Nephron progenitor cell (in vitro differentiated cells): ENCODE measurements around the gene CLPTM1.
A peak's percentile ranks its signal among the peaks of the same experiment; 100 is the strongest.
"Not testable (repeated sequence)": the region's sequence is repeated elsewhere in the genome, so short reads cannot be mapped to it uniquely, and the experiment has no call there.

ENCODE experiments used
- DNase-seq: peaks from one replicate; pipeline ENCODE4 v3.0.0; 2021
- H3K27ac Mint-ChIP-seq: 2 replicates; pipeline ENCODE4 v1.8.0; 2021; ENCODE audit warnings: mild to moderate bottlenecking, moderate library complexity, mixed read lengths
- H3K27me3 Mint-ChIP-seq: 2 replicates; pipeline ENCODE4 v1.8.0; 2021; ENCODE audit warnings: mild to moderate bottlenecking, low read depth, mixed read lengths; ENCODE audit not compliant: poor library complexity
- H3K36me3 Mint-ChIP-seq: 2 replicates; pipeline ENCODE4 v1.8.0; 2021; ENCODE audit warnings: low read depth, mixed read lengths
- H3K4me1 Mint-ChIP-seq: 2 replicates; pipeline ENCODE4 v1.8.0; 2021; ENCODE audit warnings: mixed read lengths
- H3K4me3 Mint-ChIP-seq: 2 replicates; pipeline ENCODE4 v1.8.0; 2021; ENCODE audit warnings: mild to moderate bottlenecking, moderate library complexity, mixed read lengths
- H3K9me3 Mint-ChIP-seq: 2 replicates; pipeline ENCODE4 v1.8.0; 2021; ENCODE audit warnings: mild to moderate bottlenecking, moderate library complexity, mixed read lengths
- TF ChIP-seq, protein P1 (sequence below): fragments of 200-600 bp; sonication (generic); IDR thresholded peaks from 2 replicates; pipeline ENCODE4 v1.5.0; 2021; ENCODE audit warnings: antibody characterized with exemption

The CLPTM1 gene

DNA sequence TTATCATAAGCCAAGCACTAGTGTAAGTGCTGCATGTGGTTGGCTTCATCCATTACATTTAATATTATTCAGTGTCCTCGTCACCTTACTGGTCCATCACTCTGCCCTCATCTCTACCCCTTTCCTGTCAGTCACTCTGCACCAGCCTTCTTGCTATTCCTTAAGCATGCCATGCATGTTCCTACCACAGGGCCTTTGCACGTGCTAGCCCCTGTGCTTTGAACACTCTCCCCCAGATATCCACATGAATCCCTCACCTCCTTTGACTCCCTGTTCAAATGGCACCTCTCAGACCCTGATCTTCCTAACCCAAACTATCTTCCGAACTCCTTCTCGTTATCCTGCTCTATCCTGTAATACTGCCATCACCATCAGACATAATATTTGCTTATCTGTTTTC is 42.8 kb downstream of the CLPTM1 start:
- peaks cover 6% of the 10 kb centered on the region for H3K4me1 Mint-ChIP-seq
- H3K27ac Mint-ChIP-seq = no peak overlapping the region
- H3K9me3 Mint-ChIP-seq = no peaks in the 10 kb centered on the region
- H3K4me3 Mint-ChIP-seq = no peak overlapping the region
- TF ChIP-seq, protein P1, sequence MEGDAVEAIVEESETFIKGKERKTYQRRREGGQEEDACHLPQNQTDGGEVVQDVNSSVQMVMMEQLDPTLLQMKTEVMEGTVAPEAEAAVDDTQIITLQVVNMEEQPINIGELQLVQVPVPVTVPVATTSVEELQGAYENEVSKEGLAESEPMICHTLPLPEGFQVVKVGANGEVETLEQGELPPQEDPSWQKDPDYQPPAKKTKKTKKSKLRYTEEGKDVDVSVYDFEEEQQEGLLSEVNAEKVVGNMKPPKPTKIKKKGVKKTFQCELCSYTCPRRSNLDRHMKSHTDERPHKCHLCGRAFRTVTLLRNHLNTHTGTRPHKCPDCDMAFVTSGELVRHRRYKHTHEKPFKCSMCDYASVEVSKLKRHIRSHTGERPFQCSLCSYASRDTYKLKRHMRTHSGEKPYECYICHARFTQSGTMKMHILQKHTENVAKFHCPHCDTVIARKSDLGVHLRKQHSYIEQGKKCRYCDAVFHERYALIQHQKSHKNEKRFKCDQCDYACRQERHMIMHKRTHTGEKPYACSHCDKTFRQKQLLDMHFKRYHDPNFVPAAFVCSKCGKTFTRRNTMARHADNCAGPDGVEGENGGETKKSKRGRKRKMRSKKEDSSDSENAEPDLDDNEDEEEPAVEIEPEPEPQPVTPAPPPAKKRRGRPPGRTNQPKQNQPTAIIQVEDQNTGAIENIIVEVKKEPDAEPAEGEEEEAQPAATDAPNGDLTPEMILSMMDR = no peak
- H3K36me3 Mint-ChIP-seq = no peaks in the 10 kb centered on the region
- no peak for DNase-seq
- H3K27me3 Mint-ChIP-seq = peaks cover 22% of the 10 kb centered on the region

DNA sequence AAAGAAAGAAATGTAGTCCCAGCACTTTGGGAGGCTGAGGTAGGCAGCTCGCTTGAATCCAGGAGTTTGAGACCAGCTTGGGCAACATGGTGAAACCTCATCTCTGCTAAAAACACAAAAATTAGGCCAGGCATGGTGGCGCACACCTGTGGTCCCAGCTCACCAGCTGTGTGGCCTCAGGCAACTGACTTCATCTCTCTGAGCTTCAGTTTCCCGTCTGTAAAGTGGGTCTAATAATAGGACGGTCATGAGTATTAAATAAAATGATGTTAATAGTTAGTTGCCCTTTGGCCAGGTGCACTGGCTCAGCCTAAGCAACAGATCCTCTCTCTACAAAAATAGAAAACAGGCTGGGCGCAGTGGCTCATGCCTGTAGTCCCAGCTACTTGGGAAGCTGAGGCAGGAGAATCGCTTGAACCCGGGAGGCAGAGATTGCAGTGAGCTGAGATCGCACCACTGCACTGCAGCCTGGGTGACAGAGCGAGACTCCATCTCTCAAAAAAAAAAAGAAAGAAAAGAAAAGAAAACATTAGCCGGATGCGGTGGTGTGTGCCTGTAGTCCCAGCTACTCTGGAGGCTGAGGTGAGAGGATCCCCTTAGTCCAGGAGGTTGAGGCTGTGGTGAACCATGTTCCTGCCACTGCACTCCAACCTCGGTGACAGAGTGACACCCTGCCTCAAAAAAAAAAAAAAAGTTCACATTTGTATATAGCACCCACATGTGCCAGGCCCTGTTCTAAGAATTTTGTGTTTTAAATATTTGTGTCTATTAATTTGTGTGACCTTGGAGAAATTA is 44.1 kb downstream of the CLPTM1 start:
- not testable (repeated sequence) for DNase-seq, H3K27ac Mint-ChIP-seq, H3K4me1 Mint-ChIP-seq, H3K9me3 Mint-ChIP-seq, H3K36me3 Mint-ChIP-seq, H3K4me3 Mint-ChIP-seq
- peaks cover 23% of the 10 kb centered on the region for H3K27me3 Mint-ChIP-seq

DNA sequence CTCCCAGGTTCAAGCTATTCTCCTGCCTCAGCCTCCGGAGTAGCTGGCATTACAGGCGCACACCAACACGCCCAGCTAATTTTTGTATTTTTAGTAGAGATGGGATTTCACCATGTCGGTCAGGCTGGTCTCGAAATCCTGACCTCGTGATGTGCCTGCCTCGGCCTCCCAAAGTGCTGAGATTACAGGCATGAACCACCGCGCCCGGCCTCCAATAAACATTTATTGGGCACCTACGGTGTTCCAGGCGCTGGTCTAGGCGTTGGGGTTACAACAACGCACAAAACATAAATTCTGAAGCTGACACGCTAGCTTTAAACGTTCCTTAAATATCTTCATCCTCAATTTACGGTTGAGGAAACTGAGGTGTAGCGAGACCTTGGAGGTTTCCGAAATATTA is 45.5 kb downstream of the CLPTM1 start:
- H3K4me3 Mint-ChIP-seq = peak overlapping the region; percentile 45
- not testable (repeated sequence) for H3K4me1 Mint-ChIP-seq, H3K9me3 Mint-ChIP-seq, H3K36me3 Mint-ChIP-seq, DNase-seq, H3K27ac Mint-ChIP-seq
- peaks cover 24% of the 10 kb centered on the region for H3K27me3 Mint-ChIP-seq

DNA sequence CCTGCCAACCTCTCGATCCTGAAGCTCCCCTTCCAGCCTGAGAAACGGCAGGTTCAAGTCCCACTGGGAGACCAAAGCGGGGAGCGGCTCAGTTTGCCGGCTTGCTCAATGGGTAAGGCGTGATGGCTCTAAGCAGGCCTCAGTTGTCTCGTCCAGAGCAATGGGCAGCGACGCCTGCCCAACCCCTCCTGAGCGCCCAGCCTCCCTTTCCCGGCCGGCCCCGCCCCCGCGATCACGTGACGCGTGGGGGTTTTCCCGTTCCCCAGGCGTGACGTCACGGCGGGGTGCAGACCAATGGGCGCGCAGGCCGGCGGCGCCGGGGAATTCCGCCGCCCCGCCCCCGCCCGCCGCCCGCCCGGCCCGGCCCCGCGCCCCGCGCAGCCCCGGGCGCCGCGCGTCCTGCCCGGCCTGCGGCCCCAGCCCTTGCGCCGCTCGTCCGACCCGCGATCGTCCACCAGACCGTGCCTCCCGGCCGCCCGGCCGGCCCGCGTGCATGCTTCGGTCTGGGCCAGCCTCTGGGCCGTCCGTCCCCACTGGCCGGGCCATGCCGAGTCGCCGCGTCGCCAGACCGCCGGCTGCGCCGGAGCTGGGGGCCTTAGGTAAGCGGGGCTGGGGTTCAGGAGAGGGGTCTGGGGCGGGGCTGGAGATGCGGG is 46.0 kb downstream of the CLPTM1 start, which contains the start of gene RELB:
TSS of gene RELB (plus strand) at position 378 of the 653 bp plus-strand sequence. CDS start at position 494, 116 bp downstream.
- Mint-ChIP-seq H3K27me3 (peaks cover 24% of the 10 kb centered on the region), H3K4me1 (peaks cover 6% of the 10 kb centered on the region)
- DNase-seq = peak; percentile 98

DNA sequence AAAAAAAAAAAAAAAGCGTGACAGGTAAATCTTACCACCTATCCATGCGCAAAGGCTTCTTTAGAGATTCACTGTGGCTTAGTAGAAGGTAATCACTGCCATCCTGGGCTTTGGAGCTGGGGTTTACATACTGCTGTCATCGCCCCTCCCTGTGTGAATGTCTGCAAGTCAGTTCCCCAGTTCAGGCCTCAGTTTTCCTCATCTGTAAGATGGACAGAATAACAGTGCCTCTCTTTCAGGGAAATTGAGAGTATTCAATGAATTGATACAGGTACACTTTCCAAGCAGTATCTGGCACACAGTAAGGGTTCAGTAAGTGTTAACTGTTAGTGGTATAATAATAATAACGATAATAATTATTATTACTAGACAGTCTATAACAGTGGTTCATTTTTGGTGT is 48.3 kb downstream of the CLPTM1 start:
- peaks cover 24% of the 10 kb centered on the region for H3K27me3 Mint-ChIP-seq
- H3K9me3 Mint-ChIP-seq = no peaks in the 10 kb centered on the region
- no peak for DNase-seq
- peaks cover 6% of the 10 kb centered on the region for H3K4me1 Mint-ChIP-seq
- TF ChIP-seq, protein P1 = no peak
- H3K36me3 Mint-ChIP-seq = no peaks in the 10 kb centered on the region
- H3K4me3 Mint-ChIP-seq = no peak overlapping the region
- no peak overlapping the region for H3K27ac Mint-ChIP-seq

More for the DNA sequence above, 46.0 kb downstream of the CLPTM1 start, which contains the start of gene RELB:
- TF ChIP-seq, protein P1 = no peak
- Mint-ChIP-seq H3K36me3 (no peaks in the 10 kb centered on the region), H3K4me3 (peak within 1 kb of the TSS; percentile 95), H3K27ac (peak within 1 kb of the TSS; percentile 100), H3K9me3 (no peaks in the 10 kb centered on the region)

DNA sequence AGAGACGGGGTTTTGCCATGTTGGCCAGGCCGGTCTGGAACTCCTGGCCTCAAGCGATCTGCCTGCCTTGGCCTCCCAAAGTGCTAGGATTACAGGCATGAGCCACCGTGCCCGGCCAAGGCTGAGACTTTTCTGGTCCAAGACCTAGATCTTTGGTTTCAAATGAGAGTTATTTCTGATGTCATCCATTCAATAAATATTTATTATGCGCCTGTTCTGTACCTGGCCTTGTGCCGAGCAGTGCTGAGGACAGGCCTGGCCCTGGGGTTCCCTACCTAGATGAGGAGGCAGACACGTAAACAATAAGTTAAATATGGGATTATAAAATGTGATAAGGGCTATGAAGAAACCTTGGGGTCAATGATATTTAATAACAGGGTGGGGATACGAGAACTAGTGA is 50.6 kb downstream of the CLPTM1 start:
- H3K27me3 Mint-ChIP-seq = peaks cover 11% of the 10 kb centered on the region
- H3K9me3 Mint-ChIP-seq = no peaks in the 10 kb centered on the region
- no peak for DNase-seq
- H3K27ac Mint-ChIP-seq = no peak overlapping the region
- H3K36me3 Mint-ChIP-seq = no peaks in the 10 kb centered on the region
- no peak overlapping the region for H3K4me3 Mint-ChIP-seq
- H3K4me1 Mint-ChIP-seq = peaks cover 6% of the 10 kb centered on the region
- TF ChIP-seq, protein P1 = no peak
